ENCODE results near the gene INAVA. TPM values are rescaled to one million over a fixed set of nuclear protein-coding genes. Genes with fewer than 3 reads are reported as not detected.

Gene INAVA
- total and polyA plus RNA-seq, 10 of the 15 experiments (the other 5 are each of a cell fraction or from before 2014, with no cell fraction given), result 3.6 to 15.4 (median 9.5) TPM

GRCh38 chr1:200949626-200950025, 54.9 kb downstream of the INAVA start:
- Histone ChIP-seq H3K4me3 (no peak overlapping the region), H2AFZ (ENCODE audit: control insufficient read depth, low read depth, low read length) (no peak overlapping the region), H3K4me2 (ENCODE audit: control insufficient read depth, insufficient read depth) (no peak overlapping the region), H3K4me1 (ENCODE audit: control insufficient read depth, insufficient read depth, low read length) (no peaks in the 10 kb centered on the region), H3K27ac (ENCODE audit: control insufficient read depth, insufficient read depth) (no peak overlapping the region), H4K20me1 (ENCODE audit: control insufficient read depth, insufficient read depth) (no peaks in the 10 kb centered on the region), H3K9ac (ENCODE audit: control insufficient read depth, insufficient read depth, low read length) (no peak overlapping the region), H3K27me3 (replicated peaks in 1 of 2; ENCODE audit: control insufficient read depth in 2 of 2, insufficient read depth in 2 of 2, low read length in 1 of 2) (no peaks in the 10 kb centered on the region), H3K36me3 (ENCODE audit: control insufficient read depth in 2 of 2, insufficient read depth in 2 of 2, low read length in 1 of 2) (no peaks in the 10 kb centered on the region), H3K79me2 (ENCODE audit: control insufficient read depth, insufficient read depth, low read length) (no peaks in the 10 kb centered on the region), H3K9me3 (replicated peaks; ENCODE audit: control insufficient read depth, insufficient read depth, low read length) (0 out of 3 replicates have a peak, but pooled peaks cover 2% of the 10 kb centered on the region)
- ChIA-PET SMC1A (ENCODE audit: uncharacterized antibody, unreplicated experiment) (no interaction called here), RAD21 (ENCODE audit: unreplicated experiment) (no interaction called here), CTCF (interaction anchor here (1.3 kb wide), 1 partner anchor 30 kb away, joined by 4 read pairs; no protein-coding TSS in a partner anchor), POLR2A (no interaction called here)
- no TSS peak for BruUV-seq (replicated peaks)
- no peak for DNase-seq (ENCODE audit: low read depth, low spot score)
- ATAC-seq, result no peak
- WGBS (ENCODE audit: insufficient coverage, insufficient replicate concordance, low lambda C conversion rate, missing lambda C conversion rate), result 55% methylated on average over 8 of the region's 8 CpGs
- TF ChIP-seq, protein P1, sequence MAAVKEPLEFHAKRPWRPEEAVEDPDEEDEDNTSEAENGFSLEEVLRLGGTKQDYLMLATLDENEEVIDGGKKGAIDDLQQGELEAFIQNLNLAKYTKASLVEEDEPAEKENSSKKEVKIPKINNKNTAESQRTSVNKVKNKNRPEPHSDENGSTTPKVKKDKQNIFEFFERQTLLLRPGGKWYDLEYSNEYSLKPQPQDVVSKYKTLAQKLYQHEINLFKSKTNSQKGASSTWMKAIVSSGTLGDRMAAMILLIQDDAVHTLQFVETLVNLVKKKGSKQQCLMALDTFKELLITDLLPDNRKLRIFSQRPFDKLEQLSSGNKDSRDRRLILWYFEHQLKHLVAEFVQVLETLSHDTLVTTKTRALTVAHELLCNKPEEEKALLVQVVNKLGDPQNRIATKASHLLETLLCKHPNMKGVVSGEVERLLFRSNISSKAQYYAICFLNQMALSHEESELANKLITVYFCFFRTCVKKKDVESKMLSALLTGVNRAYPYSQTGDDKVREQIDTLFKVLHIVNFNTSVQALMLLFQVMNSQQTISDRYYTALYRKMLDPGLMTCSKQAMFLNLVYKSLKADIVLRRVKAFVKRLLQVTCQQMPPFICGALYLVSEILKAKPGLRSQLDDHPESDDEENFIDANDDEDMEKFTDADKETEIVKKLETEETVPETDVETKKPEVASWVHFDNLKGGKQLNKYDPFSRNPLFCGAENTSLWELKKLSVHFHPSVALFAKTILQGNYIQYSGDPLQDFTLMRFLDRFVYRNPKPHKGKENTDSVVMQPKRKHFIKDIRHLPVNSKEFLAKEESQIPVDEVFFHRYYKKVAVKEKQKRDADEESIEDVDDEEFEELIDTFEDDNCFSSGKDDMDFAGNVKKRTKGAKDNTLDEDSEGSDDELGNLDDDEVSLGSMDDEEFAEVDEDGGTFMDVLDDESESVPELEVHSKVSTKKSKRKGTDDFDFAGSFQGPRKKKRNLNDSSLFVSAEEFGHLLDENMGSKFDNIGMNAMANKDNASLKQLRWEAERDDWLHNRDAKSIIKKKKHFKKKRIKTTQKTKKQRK (IDR thresholded peaks at IDR 0.05; ENCODE audit: low read depth, low read length), result no peak
- intact Hi-C loops (cut with micrococcal nuclease; ENCODE audit: unreplicated experiment) (no loop called here), in situ Hi-C loops (cut with MboI) (no loop called here)
- no peak for FAIRE-seq

DNA sequence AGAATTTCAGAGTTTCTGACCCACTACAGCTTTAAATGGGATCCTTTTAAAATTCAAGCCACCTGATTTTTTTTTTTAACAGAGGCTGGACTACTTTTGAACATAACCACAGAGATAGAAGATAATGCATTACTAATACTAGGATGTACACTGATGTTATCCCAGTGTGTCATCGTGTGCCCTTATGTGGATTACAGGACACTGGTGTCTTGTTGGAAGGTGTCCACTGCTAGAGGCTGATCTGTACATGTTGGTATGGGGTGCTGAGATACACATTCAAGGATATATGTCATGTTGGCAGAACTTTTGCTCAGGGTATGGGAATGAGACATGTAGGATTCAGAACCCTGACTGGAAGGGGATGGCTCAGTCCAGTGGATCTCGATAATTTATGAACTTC, 56.3 kb downstream of the INAVA start:
- ChIA-PET SMC1A (ENCODE audit: uncharacterized antibody, unreplicated experiment) (interaction anchor here (1.5 kb wide), 1 partner anchor 31 kb away, joined by 3 read pairs; no protein-coding TSS in a partner anchor), POLR2A (interaction anchor here (0.7 kb wide), 1 partner anchor 27 kb away, joined by 3 read pairs; no protein-coding TSS in a partner anchor), RAD21 (ENCODE audit: unreplicated experiment) (interaction anchor here (0.7 kb wide), 1 partner anchor 30 kb away, joined by 3 read pairs; no protein-coding TSS in a partner anchor), CTCF (no interaction called here)
- no TSS peak for BruUV-seq (replicated peaks)
- ATAC-seq (no peak), DNase-seq (ENCODE audit: low read depth, low spot score) (no peak), FAIRE-seq (peak; percentile 38)
- 49% methylated on average over 2 of the region's 2 CpGs for WGBS (ENCODE audit: insufficient coverage, insufficient replicate concordance, low lambda C conversion rate, missing lambda C conversion rate)
- H3K4me2 ChIP-seq (ENCODE audit: control insufficient read depth, insufficient read depth), result no peak overlapping the region
- no peak overlapping the region for H3K9ac ChIP-seq (ENCODE audit: control insufficient read depth, insufficient read depth, low read length)
- H2AFZ ChIP-seq (ENCODE audit: control insufficient read depth, low read depth, low read length), result no peak overlapping the region
- H3K4me1 ChIP-seq (ENCODE audit: control insufficient read depth, insufficient read depth, low read length), result no peaks in the 10 kb centered on the region
- no peaks in the 10 kb centered on the region for H3K27me3 ChIP-seq (replicated peaks in 1 of 2; ENCODE audit: control insufficient read depth in 2 of 2, insufficient read depth in 2 of 2, low read length in 1 of 2)
- H4K20me1 ChIP-seq (ENCODE audit: control insufficient read depth, insufficient read depth), result no peaks in the 10 kb centered on the region
- intact Hi-C loops (cut with micrococcal nuclease; ENCODE audit: unreplicated experiment), result no loop called here
- no peaks in the 10 kb centered on the region for H3K79me2 ChIP-seq (ENCODE audit: control insufficient read depth, insufficient read depth, low read length)
- no peaks in the 10 kb centered on the region for H3K36me3 ChIP-seq (ENCODE audit: control insufficient read depth in 2 of 2, insufficient read depth in 2 of 2, low read length in 1 of 2)
- in situ Hi-C loops (cut with MboI), result no loop called here
- 0 out of 3 replicates have a peak, but pooled peaks cover 2% of the 10 kb centered on the region for H3K9me3 ChIP-seq (replicated peaks; ENCODE audit: control insufficient read depth, insufficient read depth, low read length)
- H3K27ac ChIP-seq (ENCODE audit: control insufficient read depth, insufficient read depth), result no peak overlapping the region
- H3K4me3 ChIP-seq, result no peak overlapping the region
- TF ChIP-seq, protein P2, sequence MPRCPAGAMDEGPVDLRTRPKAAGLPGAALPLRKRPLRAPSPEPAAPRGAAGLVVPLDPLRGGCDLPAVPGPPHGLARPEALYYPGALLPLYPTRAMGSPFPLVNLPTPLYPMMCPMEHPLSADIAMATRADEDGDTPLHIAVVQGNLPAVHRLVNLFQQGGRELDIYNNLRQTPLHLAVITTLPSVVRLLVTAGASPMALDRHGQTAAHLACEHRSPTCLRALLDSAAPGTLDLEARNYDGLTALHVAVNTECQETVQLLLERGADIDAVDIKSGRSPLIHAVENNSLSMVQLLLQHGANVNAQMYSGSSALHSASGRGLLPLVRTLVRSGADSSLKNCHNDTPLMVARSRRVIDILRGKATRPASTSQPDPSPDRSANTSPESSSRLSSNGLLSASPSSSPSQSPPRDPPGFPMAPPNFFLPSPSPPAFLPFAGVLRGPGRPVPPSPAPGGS (IDR thresholded peaks at IDR 0.05; ENCODE audit: borderline replicate concordance, insufficient read depth, low read depth, low read length, poor library complexity, severe bottlenecking), result no peak
- no peak for TF ChIP-seq KLF5 (IDR thresholded peaks at IDR 0.05; ENCODE audit: partially characterized antibody)
- TF ChIP-seq YBX1 (IDR thresholded peaks at IDR 0.05), result no peak
- TF ChIP-seq ZNF384 (IDR thresholded peaks at IDR 0.05; ENCODE audit: borderline replicate concordance, low read depth, low read length), result no peak
- no peak for TF ChIP-seq EZH2 (IDR thresholded peaks at IDR 0.05; ENCODE audit: borderline replicate concordance, control insufficient read depth, low read depth, low read length)
- TF ChIP-seq NR2F1 (conservative IDR thresholded peaks at IDR 0.05), result no peak
- no peak for TF ChIP-seq GATAD2B (conservative IDR thresholded peaks at IDR 0.05; ENCODE audit: low read depth)
- no peak for TF ChIP-seq STAT1 (conservative IDR thresholded peaks at IDR 0.05)
- TF ChIP-seq TAF1 (IDR thresholded peaks at IDR 0.05; ENCODE audit: borderline replicate concordance, low read depth, low read length), result no peak

All from GM12878 (cell line).